Mesenchymal stem cell (in vitro differentiated cells and primary cell): ENCODE data around the gene CDK5R1.

Experiments used
- DNase-seq: peaks from one replicate; pipeline ENCODE4 v3.0.0-alpha.2; 2013
- H2AFZ ChIP-seq: one replicate; pipeline ENCODE4 v1.6.1; 2013; ENCODE audit warnings: low read depth, mild to moderate bottlenecking, control low read depth, inconsistent platforms, low read length, moderate library complexity
- H2AK5ac ChIP-seq: 2 replicates; pipeline ENCODE4 v1.6.1; 2013; ENCODE audit warnings: low read length, moderate library complexity, mild to moderate bottlenecking, inconsistent platforms; ENCODE audit not compliant: severe bottlenecking
- H2BK120ac ChIP-seq: one replicate; pipeline ENCODE4 v1.6.1; 2013; ENCODE audit warnings: low read depth, mild to moderate bottlenecking, inconsistent platforms, low read length, moderate library complexity
- H2BK12ac ChIP-seq, 2 experiments: one replicate each; pipeline ENCODE4 v1.6.1; 2013; ENCODE audit warnings: inconsistent platforms in 2 of 2, low read length in 2 of 2, mild to moderate bottlenecking in 2 of 2, moderate library complexity in 2 of 2, control low read depth in 1 of 2
- H2BK15ac ChIP-seq: one replicate; pipeline ENCODE4 v1.6.1; 2013; ENCODE audit warnings: mild to moderate bottlenecking, low read depth, inconsistent platforms; ENCODE audit not compliant: poor library complexity, severe bottlenecking
- H2BK5ac ChIP-seq: 2 replicates; pipeline ENCODE4 v1.6.1; 2013; ENCODE audit warnings: low read depth, mild to moderate bottlenecking, low read length, control low read depth, inconsistent platforms; ENCODE audit not compliant: poor library complexity, severe bottlenecking
- H3K14ac ChIP-seq, 2 experiments: one replicate each; pipeline ENCODE4 v1.6.1; 2013; ENCODE audit warnings: inconsistent platforms in 2 of 2, low read length in 2 of 2, control low read depth in 1 of 2, mild to moderate bottlenecking in 1 of 2, moderate library complexity in 1 of 2
- H3K18ac ChIP-seq, 2 experiments: one replicate each; pipeline ENCODE4 v1.6.1; 2013; ENCODE audit warnings: inconsistent platforms in 2 of 2, low read length in 2 of 2, control low read depth in 1 of 2, low read depth in 1 of 2, mild to moderate bottlenecking in 1 of 2
- H3K23ac ChIP-seq, 2 experiments: one replicate each; pipeline ENCODE4 v1.6.1; 2013; ENCODE audit warnings: inconsistent platforms in 2 of 2, low read length in 2 of 2, mild to moderate bottlenecking in 2 of 2, moderate library complexity in 2 of 2, control low read depth in 1 of 2
- H3K27ac ChIP-seq: 2 replicates; pipeline ENCODE4 v1.5.1; 2013; ENCODE audit warnings: mild to moderate bottlenecking, moderate library complexity, low read length, control low read depth, inconsistent platforms; ENCODE audit not compliant: poor library complexity, severe bottlenecking
- H3K27me3 ChIP-seq, 2 experiments: 2 replicates each; pipeline versions ENCODE4 v1.6.1 to v1.7.0; 2013; ENCODE audit warnings: low read length in 2 of 2, mild to moderate bottlenecking in 2 of 2, moderate library complexity in 2 of 2, control low read depth in 1 of 2, inconsistent platforms in 1 of 2; ENCODE audit not compliant: control insufficient read depth in 1 of 2, insufficient read depth in 1 of 2
- H3K36me3 ChIP-seq, 2 experiments: 2 replicates each; pipeline versions ENCODE4 v1.6.1 to v1.7.0; 2013; ENCODE audit warnings: low read length in 2 of 2, control low read depth in 1 of 2, inconsistent platforms in 1 of 2, low read depth in 1 of 2, mild to moderate bottlenecking in 1 of 2; ENCODE audit not compliant: insufficient read depth in 2 of 2, control insufficient read depth in 1 of 2
- H3K4ac ChIP-seq, 2 experiments: one replicate each; pipeline ENCODE4 v1.6.1; 2013; ENCODE audit warnings: inconsistent platforms in 2 of 2, low read length in 2 of 2, mild to moderate bottlenecking in 2 of 2, moderate library complexity in 2 of 2, control low read depth in 1 of 2, low read depth in 1 of 2
- H3K4me1 ChIP-seq: 2 replicates; pipeline ENCODE4 v1.6.1; 2013; ENCODE audit warnings: low read depth, low read length, control low read depth; ENCODE audit not compliant: control insufficient read depth, insufficient read depth
- H3K4me2 ChIP-seq: 2 replicates; pipeline ENCODE4 v1.6.1; 2013; ENCODE audit warnings: low read length, mild to moderate bottlenecking, inconsistent platforms; ENCODE audit not compliant: poor library complexity, severe bottlenecking
- H3K4me3 ChIP-seq, 2 experiments: 2 replicates each; pipeline versions ENCODE4 v1.5.1 to v1.7.0; 2013; ENCODE audit warnings: low read length in 2 of 2, mild to moderate bottlenecking in 2 of 2, control low read depth in 1 of 2, low read depth in 1 of 2; ENCODE audit not compliant: insufficient read depth in 1 of 2
- H3K79me1 ChIP-seq: replicated peaks from 2 replicates; pipeline ENCODE4 v1.6.1; 2013; ENCODE audit warnings: mild to moderate bottlenecking, control low read depth, low read length, inconsistent platforms; ENCODE audit not compliant: poor library complexity, severe bottlenecking
- H3K9ac ChIP-seq: 2 replicates; pipeline ENCODE4 v1.7.0; 2013; ENCODE audit warnings: mild to moderate bottlenecking, low read length, moderate library complexity
- H3K9me3 ChIP-seq: 2 replicates; pipeline ENCODE4 v1.7.0; 2013; ENCODE audit warnings: mild to moderate bottlenecking, low read length; ENCODE audit not compliant: control insufficient read depth
- H4K8ac ChIP-seq: one replicate; pipeline ENCODE4 v1.6.1; 2013; ENCODE audit warnings: inconsistent platforms, mild to moderate bottlenecking, low read length, moderate library complexity
- H4K91ac ChIP-seq: one replicate; pipeline ENCODE4 v1.6.1; 2013; ENCODE audit warnings: mild to moderate bottlenecking, low read length, inconsistent platforms
- WGBS: methylation state at CpG from one replicate; pipeline ENCODE4 v1.1.7; 2013; ENCODE audit warnings: mixed read lengths; 5-methylcytosine and 5-hydroxymethylcytosine counted together

Gene CDK5R1

DNA sequence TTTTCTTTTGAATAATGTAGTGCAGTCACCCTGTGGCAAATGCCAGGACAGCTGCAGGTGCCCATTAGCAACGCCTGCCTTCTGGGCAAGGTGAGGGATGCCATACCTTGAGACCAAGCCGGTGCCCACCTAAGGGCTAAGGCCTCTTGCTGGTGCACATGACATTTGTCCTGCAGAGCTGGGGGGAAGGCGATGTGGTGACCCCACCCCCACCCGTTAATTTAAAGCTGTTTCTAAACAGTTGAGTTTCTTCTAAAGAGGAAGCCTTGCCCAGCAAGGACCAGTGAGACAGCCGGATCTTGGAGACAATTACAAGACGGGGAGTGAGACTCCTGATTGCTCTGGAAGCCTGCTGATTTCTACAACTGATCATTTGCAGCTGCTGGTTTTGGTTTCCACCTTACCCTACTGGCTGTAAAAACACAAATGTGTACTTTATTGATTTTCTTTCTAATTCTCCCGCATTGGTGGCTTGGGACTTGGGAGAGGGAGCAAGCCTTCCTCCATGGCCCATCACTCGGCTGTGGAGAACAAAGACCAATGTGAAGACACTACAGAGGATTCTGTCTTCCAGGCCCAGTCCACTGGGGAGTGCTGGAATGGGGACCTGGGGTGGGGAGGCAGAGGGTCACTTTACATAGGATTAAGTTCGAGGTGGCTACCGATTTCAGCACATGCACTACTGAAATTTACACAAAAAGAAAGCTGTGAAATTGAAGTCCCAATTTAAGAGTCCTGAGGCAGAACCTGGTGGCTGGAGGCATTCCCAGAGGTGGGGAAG lies 2.7 kb downstream of the CDK5R1 start:
- Histone ChIP-seq H4K8ac (peak overlapping the region; percentile 43), H3K27ac (no peak overlapping the region), H4K91ac (no peak overlapping the region), H3K79me1 (peaks cover 21% of the 10 kb centered on the region), H3K36me3 (peaks cover 17 to 24% of the 10 kb centered on the region in 2 experiments), H2AK5ac (no peak overlapping the region), H3K9me3 (no peaks in the 10 kb centered on the region), H3K4me2 (no peak overlapping the region), H3K18ac (no peak overlapping the region), H3K23ac (no peak overlapping the region), H2BK5ac (no peak overlapping the region), H3K4me1 (peaks cover 32% of the 10 kb centered on the region), H2BK12ac (no peak overlapping the region), H2BK120ac (no peak overlapping the region), H3K4ac (no peak overlapping the region), H3K14ac (no peak overlapping the region), H3K27me3 (no peaks in the 10 kb centered on the region), H3K4me3 (no peak overlapping the region), H2AFZ (no peak overlapping the region), H2BK15ac (no peak overlapping the region), H3K9ac (no peak overlapping the region)
- no peak for DNase-seq
- 93% methylated on average over 10 of the region's 10 CpGs for WGBS

DNA sequence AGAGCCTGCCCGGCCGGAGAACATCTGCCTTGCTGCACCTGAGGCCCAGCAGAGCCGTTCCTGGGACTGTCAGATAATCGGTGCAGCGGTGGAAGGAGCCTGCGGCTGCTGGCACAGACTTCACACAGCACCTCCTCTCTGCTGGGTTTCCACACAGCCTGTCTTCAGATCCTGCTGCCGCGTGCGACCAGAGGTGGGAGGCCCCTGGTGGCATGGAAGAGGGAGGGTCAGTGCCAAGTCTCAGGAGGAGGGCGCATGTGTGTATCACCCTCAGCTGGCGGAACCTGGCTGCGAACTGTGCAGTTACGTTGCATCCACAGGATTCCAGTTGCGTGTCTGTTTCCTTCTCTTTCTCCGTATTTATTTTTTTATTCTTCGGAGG lies 3.3 kb downstream of the CDK5R1 start:
- H3K4me3 ChIP-seq: no peak overlapping the region
- DNase-seq: no peak
- WGBS: 79% methylated on average over 11 of the region's 16 CpGs
- no peak overlapping the region for H3K27ac ChIP-seq
- no peaks in the 10 kb centered on the region for H3K27me3 ChIP-seq
- peaks cover 21% of the 10 kb centered on the region for H3K79me1 ChIP-seq
- H3K9ac ChIP-seq: no peak overlapping the region
- no peak overlapping the region for H2BK15ac ChIP-seq
- no peak overlapping the region for H2AFZ ChIP-seq
- H2BK120ac ChIP-seq: no peak overlapping the region
- peaks cover 37% of the 10 kb centered on the region for H3K4me1 ChIP-seq
- H3K4me2 ChIP-seq: no peak overlapping the region
- no peak overlapping the region for H2BK12ac ChIP-seq
- no peak overlapping the region for H3K18ac ChIP-seq
- H3K23ac ChIP-seq: no peak overlapping the region
- H3K9me3 ChIP-seq: no peaks in the 10 kb centered on the region
- peaks cover 17 to 24% of the 10 kb centered on the region in 2 experiments for H3K36me3 ChIP-seq
- no peak overlapping the region for H4K91ac ChIP-seq
- H3K14ac ChIP-seq: no peak overlapping the region
- no peak overlapping the region for H4K8ac ChIP-seq
- no peak overlapping the region for H3K4ac ChIP-seq
- H2AK5ac ChIP-seq: no peak overlapping the region
- no peak overlapping the region for H2BK5ac ChIP-seq

DNA sequence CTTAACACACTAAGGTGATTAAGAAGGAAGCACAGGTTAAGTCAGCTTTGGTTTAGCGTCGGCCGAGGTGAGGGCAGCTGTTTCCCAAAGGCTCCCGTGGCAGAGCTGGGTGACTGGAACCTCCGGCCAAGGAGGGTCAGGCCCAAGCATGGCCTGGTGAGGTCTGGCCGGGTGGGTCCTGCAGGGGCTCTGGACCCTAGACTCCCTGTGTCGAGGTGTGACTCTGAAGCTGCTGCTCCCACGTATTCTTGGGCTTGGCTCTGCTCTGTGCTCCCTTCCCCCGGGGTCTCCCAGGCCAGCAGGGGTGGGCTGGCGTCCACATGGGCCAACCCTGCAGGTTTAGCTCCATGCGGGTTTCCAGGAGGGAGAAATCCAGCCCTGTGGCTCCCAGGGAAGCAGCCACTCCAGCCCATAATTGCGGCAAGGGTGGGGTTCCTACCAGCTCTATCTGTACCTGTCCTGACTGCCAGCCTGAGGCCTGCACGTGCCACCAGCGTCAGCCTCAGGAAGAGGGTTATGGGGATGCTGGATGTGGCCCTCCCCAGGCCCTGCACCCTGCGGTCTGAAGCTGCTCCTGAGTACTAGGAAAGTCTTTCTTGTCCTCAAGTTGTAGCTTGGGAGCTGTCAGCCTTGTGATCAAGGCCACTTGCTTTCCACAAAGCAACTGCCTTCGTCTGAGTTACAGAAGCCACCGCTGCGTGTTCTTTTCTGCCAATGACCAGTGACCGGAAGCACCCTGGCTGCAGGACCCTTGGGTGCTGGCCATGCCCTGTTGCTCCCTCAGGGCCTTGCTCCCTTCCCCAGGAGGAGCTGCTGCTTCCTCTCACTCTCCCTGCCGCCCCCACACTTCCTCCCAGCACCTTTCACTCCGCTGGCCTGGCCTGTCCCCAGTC lies 4.8 kb downstream of the CDK5R1 start:
- H2AFZ ChIP-seq: no peak overlapping the region
- H3K36me3 ChIP-seq: peaks cover 17 to 24% of the 10 kb centered on the region in 2 experiments
- no peak overlapping the region for H3K9ac ChIP-seq
- no peak overlapping the region for H2BK12ac ChIP-seq
- H4K91ac ChIP-seq: no peak overlapping the region
- no peak overlapping the region for H4K8ac ChIP-seq
- no peak overlapping the region for H2BK15ac ChIP-seq
- H3K4ac ChIP-seq: no peak overlapping the region
- peak overlapping the region in 1 of 2 experiments; percentile 58 for H3K18ac ChIP-seq
- H2AK5ac ChIP-seq: no peak overlapping the region
- no peaks in the 10 kb centered on the region for H3K27me3 ChIP-seq
- no peak overlapping the region for H3K4me3 ChIP-seq
- WGBS: 88% methylated on average over 21 of the region's 21 CpGs
- H3K14ac ChIP-seq: no peak overlapping the region
- peaks cover 48% of the 10 kb centered on the region for H3K4me1 ChIP-seq
- peaks cover 21% of the 10 kb centered on the region for H3K79me1 ChIP-seq
- no peak overlapping the region for H3K4me2 ChIP-seq
- DNase-seq: no peak
- no peak overlapping the region for H2BK120ac ChIP-seq
- no peak overlapping the region for H3K27ac ChIP-seq
- H2BK5ac ChIP-seq: no peak overlapping the region
- H3K23ac ChIP-seq: peak overlapping the region in 1 of 2 experiments; percentile 60
- H3K9me3 ChIP-seq: no peaks in the 10 kb centered on the region

- Histone ChIP-seq H2BK12ac (no peak overlapping the region), H2AFZ (no peak overlapping the region), H2BK120ac (no peak overlapping the region), H3K27ac (no peak overlapping the region), H3K27me3 (no peaks in the 10 kb centered on the region), H3K9ac (no peak overlapping the region), H3K14ac (no peak overlapping the region), H2BK5ac (no peak overlapping the region), H2AK5ac (no peak overlapping the region), H4K91ac (no peak overlapping the region), H3K18ac (peak overlapping the region in 1 of 2 experiments; percentile 58), H4K8ac (no peak overlapping the region), H3K4me1 (peaks cover 54% of the 10 kb centered on the region), H3K4me2 (no peak overlapping the region), H3K9me3 (no peaks in the 10 kb centered on the region), H3K4me3 (no peak overlapping the region), H2BK15ac (no peak overlapping the region), H3K36me3 (peaks cover 17 to 24% of the 10 kb centered on the region in 2 experiments), H3K4ac (no peak overlapping the region), H3K79me1 (peaks cover 21% of the 10 kb centered on the region), H3K23ac (no peak overlapping the region)
- 77% methylated on average over 4 of the region's 4 CpGs for WGBS
- no peak for DNase-seq
Observed at GRCh38 chr17:32492264-32492589, 5.4 kb downstream of the CDK5R1 start.
